Neural cell (in vitro differentiated cells): ENCODE results near the gene KRT222. TPM values are rescaled to one million over a fixed set of nuclear protein-coding genes. Genes with fewer than 3 reads are reported as not detected.

Source experiments
- H2AFZ ChIP-seq: fragments of 200-600, 300-800 bp; sonication (generic), shearing (Covaris generic); 2 replicates; pipeline ENCODE4 v1.6.0; 2014; ENCODE audit warnings: low read depth, mild to moderate bottlenecking, antibody characterized with exemption, low read length, moderate library complexity
- H3F3A ChIP-seq: fragments of 200-600 bp; shearing (Covaris generic); 2 replicates; pipeline ENCODE4 v1.6.1; 2016; ENCODE audit warnings: mild to moderate bottlenecking, moderate library complexity, mixed read lengths, antibody characterized with exemption, low read length; ENCODE audit not compliant: insufficient read depth, poor library complexity, severe bottlenecking
- H3K27ac ChIP-seq: fragments of 200-600, 300-800 bp; sonication (generic), shearing (Covaris generic); 2 replicates; pipeline ENCODE4 v1.5.1; 2014; ENCODE audit warnings: mild to moderate bottlenecking, low read length, moderate library complexity
- H3K27me3 ChIP-seq: fragments of 300-800, 200-600 bp; sonication (generic), shearing (Covaris generic); 2 replicates; pipeline ENCODE4 v1.6.0; 2014; ENCODE audit warnings: mild to moderate bottlenecking, low read depth, low read length, moderate library complexity; ENCODE audit not compliant: insufficient read depth
- H3K36me3 ChIP-seq: fragments of 300-800, 200-600 bp; sonication (generic), shearing (Covaris generic); 2 replicates; pipeline ENCODE4 v1.5.1; 2014; ENCODE audit warnings: mild to moderate bottlenecking, antibody characterized with exemption, low read length, moderate library complexity; ENCODE audit not compliant: insufficient read depth
- H3K4me2 ChIP-seq: fragments of 300-800, 200-600 bp; sonication (generic), shearing (Covaris generic); 2 replicates; pipeline ENCODE4 v1.6.0; 2014; ENCODE audit warnings: mild to moderate bottlenecking, low read length
- H3K4me3 ChIP-seq: fragments of 300-800, 200-600 bp; sonication (generic), shearing (Covaris generic); 2 replicates; pipeline ENCODE4 v1.5.1; 2014; ENCODE audit warnings: mild to moderate bottlenecking, low read length, moderate library complexity
- H3K79me2 ChIP-seq: fragments of 200-600 bp; shearing (Covaris generic); replicated peaks from 2 replicates; pipeline ENCODE4 v1.6.0; 2014; ENCODE audit warnings: mild to moderate bottlenecking, low read length, moderate library complexity; ENCODE audit not compliant: insufficient read depth
- H3K9ac ChIP-seq: fragments of 300-800, 200-600 bp; sonication (generic), shearing (Covaris generic); 2 replicates; pipeline ENCODE4 v1.6.1; 2016; ENCODE audit warnings: mild to moderate bottlenecking, low read length, mixed read lengths
- H3K9me2 ChIP-seq: fragments of 200-600 bp; shearing (Covaris generic); 2 replicates; pipeline ENCODE4 v1.6.1; 2016; ENCODE audit warnings: mild to moderate bottlenecking, low read length, mixed read lengths; ENCODE audit not compliant: insufficient read depth
- H3K9me3 ChIP-seq: fragments of 200-600, 300-800 bp; sonication (generic), shearing (Covaris generic); 2 replicates; pipeline ENCODE4 v1.6.1; 2016; ENCODE audit warnings: mild to moderate bottlenecking, mixed run types, low read length, moderate library complexity, mixed read lengths
- H4K20me1 ChIP-seq: fragments of 200-600 bp; shearing (Covaris generic); 2 replicates; pipeline ENCODE4 v1.6.1; 2016; ENCODE audit warnings: mild to moderate bottlenecking, mixed run types; ENCODE audit not compliant: insufficient read depth
- CTCF ChIP-seq: fragments of 450-650 bp; IDR thresholded peaks from 2 replicates; pipeline ENCODE4 v1.5.1; 2014; ENCODE audit warnings: antibody characterized with exemption, mild to moderate bottlenecking, moderate library complexity; ENCODE audit not compliant: poor library complexity, severe bottlenecking
- EP300 ChIP-seq: fragments of 450-650 bp; conservative IDR thresholded peaks from 2 replicates; pipeline ENCODE4 v1.6.1; 2014; ENCODE audit warnings: antibody characterized with exemption, mild to moderate bottlenecking, moderate library complexity; ENCODE audit not compliant: poor library complexity, severe bottlenecking
- EZH2 ChIP-seq: fragments of 200-600, 300-800 bp; shearing (Covaris generic), sonication (generic); IDR thresholded peaks from 2 replicates; pipeline ENCODE4 v1.6.1; 2014; ENCODE audit warnings: antibody characterized with exemption, low read length, borderline replicate concordance, mild to moderate bottlenecking; ENCODE audit not compliant: insufficient read depth, poor library complexity, severe bottlenecking
- MXI1 ChIP-seq: fragments of 450-650 bp; conservative IDR thresholded peaks from 2 replicates; pipeline ENCODE4 v1.6.1; 2014; ENCODE audit warnings: antibody characterized with exemption, mild to moderate bottlenecking; ENCODE audit not compliant: poor library complexity, severe bottlenecking
- POLR2AphosphoS5 ChIP-seq: IDR thresholded peaks from 2 replicates; pipeline ENCODE4 v1.6.1; 2012
- RAD21 ChIP-seq: fragments of 450-650 bp; conservative IDR thresholded peaks from 2 replicates; pipeline ENCODE4 v1.6.1; 2014; ENCODE audit warnings: antibody characterized with exemption, mild to moderate bottlenecking, moderate library complexity
- REST ChIP-seq: IDR thresholded peaks from 2 replicates; pipeline ENCODE4 v1.6.1; 2012; ENCODE audit warnings: borderline replicate concordance
- SMC3 ChIP-seq: fragments of 450-650 bp; conservative IDR thresholded peaks from 2 replicates; pipeline ENCODE4 v1.6.1; 2014; ENCODE audit warnings: antibody characterized with exemption, mild to moderate bottlenecking, moderate library complexity; ENCODE audit not compliant: poor library complexity
- TAF1 ChIP-seq: IDR thresholded peaks from 2 replicates; pipeline ENCODE4 v1.6.1; 2012; ENCODE audit warnings: low read depth
- polyA plus RNA-seq: library from polyadenylated mRNA; depleted of rRNA; stranded (reverse); fragments of >200 nt; gene quantifications from 2 replicates; pipeline ENCODE4 v1.2.3, GENCODE V29; 2014

The KRT222 gene
- polyA plus RNA-seq, 1 donor from 2014 or later, result 15.1 TPM

- Histone ChIP-seq H3K9me3 (no peaks in the 10 kb centered on the region), H3K9ac (no peak overlapping the region), H3K36me3 (no peaks in the 10 kb centered on the region), H4K20me1 (no peaks in the 10 kb centered on the region), H3K9me2 (no peaks in the 10 kb centered on the region), H3K4me3 (no peak overlapping the region), H2AFZ (no peak overlapping the region), H3K4me2 (no peak overlapping the region), H3K27ac (no peak overlapping the region), H3F3A (no peaks in the 10 kb centered on the region), H3K79me2 (no peaks in the 10 kb centered on the region), H3K27me3 (no peaks in the 10 kb centered on the region)
- TF ChIP-seq EZH2 (no peak), TAF1 (no peak), RAD21 (no peak), SMC3 (no peak), CTCF (no peak)
These were observed 57.3 kb downstream of the KRT222 start for GRCh38 chr17:40607641-40608040.

- Histone ChIP-seq H3K36me3 (no peaks in the 10 kb centered on the region), H3K79me2 (no peaks in the 10 kb centered on the region), H3K27me3 (no peaks in the 10 kb centered on the region), H3K9me2 (no peaks in the 10 kb centered on the region), H3K9ac (no peak overlapping the region), H3F3A (no peaks in the 10 kb centered on the region), H3K9me3 (no peaks in the 10 kb centered on the region), H2AFZ (no peak overlapping the region), H4K20me1 (no peaks in the 10 kb centered on the region), H3K4me3 (no peak overlapping the region), H3K27ac (no peak overlapping the region), H3K4me2 (no peak overlapping the region)
- TF ChIP-seq SMC3 (no peak), EZH2 (no peak)
These were observed 58.2 kb downstream of the KRT222 start for GRCh38 chr17:40606548-40607353.

GRCh38 chr17:40605306-40605705 lies 59.7 kb downstream of the KRT222 start:
- Histone ChIP-seq H3K9ac (no peak overlapping the region), H3K27ac (no peak overlapping the region), H3K4me3 (no peak overlapping the region), H3K36me3 (no peaks in the 10 kb centered on the region), H3F3A (no peaks in the 10 kb centered on the region), H3K27me3 (no peaks in the 10 kb centered on the region), H3K79me2 (no peaks in the 10 kb centered on the region), H3K9me3 (no peaks in the 10 kb centered on the region), H4K20me1 (no peaks in the 10 kb centered on the region), H3K9me2 (no peaks in the 10 kb centered on the region), H3K4me2 (no peak overlapping the region), H2AFZ (no peak overlapping the region)
- TF ChIP-seq RAD21 (no peak), MXI1 (no peak), EZH2 (no peak), REST (no peak), TAF1 (no peak), SMC3 (no peak), POLR2AphosphoS5 (no peak), EP300 (no peak), CTCF (no peak)
